Lung (tissue), 16 donors: ENCODE measurements around the gene SLC16A10. TPM values are rescaled to one million over a fixed set of nuclear protein-coding genes. Genes with fewer than 3 reads are reported as not detected.

Experiments used
- ATAC-seq: fragments of 200-7000 bp; cut with Tn5 transposase; one replicate; pipeline ENCODE4 v1.9.1; 2020; ENCODE audit warnings: moderate number of reproducible peaks; ENCODE audit not compliant: insufficient read depth, low FRiP score
- DNase-seq, 3 donors: peaks; one replicate each; pipeline ENCODE4 v3.0.0-alpha.2; 2013 to 2017
- H3K27ac ChIP-seq, 2 donors: one replicate each; pipeline ENCODE4 v1.5.1; 2013; ENCODE audit warnings: mild to moderate bottlenecking in 2 of 2, moderate library complexity in 2 of 2, control low read depth in 1 of 2, inconsistent platforms in 1 of 2, low read depth in 1 of 2, low read length in 1 of 2
- H3K27me3 ChIP-seq, 3 donors: one replicate each; pipeline ENCODE4 v1.5.1; 2013; ENCODE audit warnings: low read length in 2 of 3; ENCODE audit not compliant: control insufficient read depth in 3 of 3, insufficient read depth in 3 of 3
- H3K36me3 ChIP-seq, 4 donors: one replicate each; pipeline ENCODE4 v1.5.1; 2013; ENCODE audit warnings: low read length in 4 of 4, mild to moderate bottlenecking in 1 of 4, moderate library complexity in 1 of 4; ENCODE audit not compliant: control insufficient read depth in 4 of 4, insufficient read depth in 4 of 4
- H3K4me1 ChIP-seq, 5 donors: one replicate each; pipeline ENCODE4 v1.5.1; 2013; ENCODE audit warnings: low read length in 5 of 5, mild to moderate bottlenecking in 2 of 5, moderate library complexity in 1 of 5; ENCODE audit not compliant: control insufficient read depth in 5 of 5, insufficient read depth in 5 of 5
- H3K4me3 ChIP-seq: one replicate; pipeline ENCODE4 v1.5.1; 2013; ENCODE audit warnings: mild to moderate bottlenecking, control low read depth, moderate library complexity
- H3K9ac ChIP-seq, 2 donors: one replicate each; pipeline ENCODE4 v1.5.1; 2013; ENCODE audit warnings: low read length in 2 of 2, control low read depth in 1 of 2; ENCODE audit not compliant: insufficient read depth in 1 of 2
- H3K9me3 ChIP-seq, 4 donors: one replicate each; pipeline ENCODE4 v1.5.1; 2013; ENCODE audit warnings: low read length in 3 of 4, mild to moderate bottlenecking in 1 of 4, moderate library complexity in 1 of 4; ENCODE audit not compliant: control insufficient read depth in 4 of 4, insufficient read depth in 3 of 4
- CTCF ChIP-seq: IDR thresholded peaks from 2 replicates; pipeline ENCODE4 v1.5.1; 2012; ENCODE audit warnings: mild to moderate bottlenecking; ENCODE audit errors: control extremely low read depth, extremely low read depth
- WGBS, 2 donors: extraction: QIAGEN DNeasy Blood & Tissue Kit; methylation state at CpG; one replicate each; pipeline ENCODE4 v1.1.7; 2013; 5-methylcytosine and 5-hydroxymethylcytosine counted together
- long read RNA-seq, 5 donors: transcript quantifications; one replicate each; lab custom pipeline, GENCODE V29; 2026
- polyA plus RNA-seq, 2 donors: library from polyadenylated mRNA; stranded (reverse); fragments of 200-250 nt; gene quantifications; one replicate each; pipeline ENCODE4 v1.2.1, GENCODE V29; 2013
- total RNA-seq, 2 donors: library from RNA; depleted of rRNA in 1 of 2; stranded (reverse); fragments of >200 nt in 1 of 2; gene quantifications; one replicate each; pipeline ENCODE4 v1.2.1, GENCODE V29; 2014 to 2021
- donor health status: control.
- donor health status: control.
- donor health status: Bipolar disorder and iron deficiency.
- donor health status: healthy.
- donor health status: DM: yes; HTN: yes; CAD: no.

Gene SLC16A10
- 10 to 100 TPM in 1 of 2 donors, 1 to 10 TPM in 1; 9.2 to 10.5 TPM for total RNA-seq
- polyA plus RNA-seq, result 10 to 100 TPM in 1 of 2 donors, 1 to 10 TPM in 1; 2.0 to 10.0 TPM
- long read RNA-seq, donor 1, partial matches to known transcripts, result 0 of 1 reads
- long read RNA-seq, donor 1, other reads (novel, unspliced or antisense), result 0 of 1 reads
- long read RNA-seq, donor 2, partial matches to known transcripts, result 0 of 1 reads
- long read RNA-seq, donor 2, other reads (novel, unspliced or antisense), result 0 of 1 reads
- long read RNA-seq, donor 3, result 0 reads
- long read RNA-seq, donor 4, result 0 reads
- long read RNA-seq, donor 5, partial matches to known transcripts, result 0 of 3 reads
- long read RNA-seq, donor 5, other reads (novel, unspliced or antisense), result 0 of 3 reads

- WGBS, 2 donors, result 0 to 1% methylated on average over 67 to 86 of the region's 86 CpGs
Observed at GRCh38 chr6:111087106-111087835, at the start of gene SLC16A10. TSS of gene SLC16A10 (plus strand) at chr6:111087503. CDS start at chr6:111087753, 250 bp downstream.

GRCh38 chr6:111038534-111039252, 48.6 kb upstream of the SLC16A10 start:
- Histone ChIP-seq H3K9ac (no peak overlapping the region), H3K27me3 (no peaks in the 10 kb centered on the region), H3K27ac (no peak overlapping the region), H3K9me3 (no peaks in the 10 kb centered on the region), H3K36me3 (no peaks in the 10 kb centered on the region), H3K4me1 (peaks cover 0 to 2% (median 0%) of the 10 kb centered on the region in 5 donors), H3K4me3 (no peak overlapping the region)
- DNase-seq (no peak), ATAC-seq (no peak)
- TF ChIP-seq CTCF, result no peak
- 83 to 94% methylated on average over 6 of the region's 6 CpGs for WGBS, 2 donors

More at GRCh38 chr6:111087106-111087835, at the start of gene SLC16A10:
- peak; percentile 77 to 87 (median 84) for DNase-seq
- Histone ChIP-seq H3K27me3 (peaks cover 0 to 24% (median 16%) of the 10 kb centered on the region in 3 donors), H3K4me3 (peak within 1 kb of the TSS; percentile 62), H3K9ac (peak within 1 kb of the TSS; percentile 7 to 61), H3K9me3 (no peaks in the 10 kb centered on the region), H3K36me3 (no peaks in the 10 kb centered on the region), H3K4me1 (peaks cover 0 to 20% (median 0%) of the 10 kb centered on the region in 5 donors), H3K27ac (peak within 1 kb of the TSS in 1 of 2 donors; percentile 78)
- peak; percentile 86 for ATAC-seq
- no peak for TF ChIP-seq CTCF

GRCh38 chr6:111041917-111042316, 45.4 kb upstream of the SLC16A10 start:
- H3K36me3 ChIP-seq, result no peaks in the 10 kb centered on the region
- ATAC-seq (no peak), DNase-seq (no peak)
- H3K4me1 ChIP-seq, result no peaks in the 10 kb centered on the region
- no peaks in the 10 kb centered on the region for H3K27me3 ChIP-seq
- no peak overlapping the region for H3K27ac ChIP-seq
- no peak for TF ChIP-seq CTCF
- WGBS, 2 donors, result 91 to 92% methylated on average over 4 of the region's 4 CpGs
- no peak overlapping the region for H3K4me3 ChIP-seq
- H3K9ac ChIP-seq, result no peak overlapping the region
- no peaks in the 10 kb centered on the region for H3K9me3 ChIP-seq
